GM04503 (cell line): ENCODE results near the gene RPUSD2.

Experiments
- DNase-seq: peaks from one replicate; pipeline ENCODE4 v3.0.0-alpha.2; 2012; ENCODE audit warnings: low read depth

RPUSD2 gene

DNA sequence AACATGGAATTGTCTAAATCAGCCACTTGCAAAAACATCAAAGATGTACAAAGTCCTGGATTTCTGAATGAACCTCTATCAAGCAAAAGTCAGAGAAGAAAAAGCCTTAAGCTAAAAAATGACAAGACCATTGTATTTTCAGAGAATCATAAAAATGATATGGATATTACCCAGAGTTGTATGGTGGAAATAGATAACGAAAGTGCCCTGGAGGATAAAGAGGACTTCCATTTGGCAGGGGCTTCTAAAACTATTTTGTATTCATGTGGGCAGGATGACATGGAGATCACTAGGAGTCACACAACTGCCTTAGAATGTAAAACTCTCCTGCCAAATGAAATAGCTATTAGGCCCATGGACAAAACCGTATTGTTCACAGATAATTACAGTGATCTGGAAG, 54.3 kb downstream of the RPUSD2 start:
- DNase-seq = no peak
